K562 treated with DMSO at 1 percent for 48 hours (cell line): ENCODE data around the gene XG. TPM values are rescaled to one million over a fixed set of nuclear protein-coding genes. Genes with fewer than 3 reads are reported as not detected.

Experiments used
- total RNA-seq: library from RNA; unstranded; fragments of 300-600 nt; gene quantifications from 2 replicates; pipeline ENCODE4 v1.2.3, GENCODE V29; 2022; ENCODE audit warnings: low replicate concordance; ENCODE audit errors: extremely low read depth

XG gene
- not detected in 2 replicates for total RNA-seq

GRCh38 chrX:2751874-2752300 lies at the start of gene XG:
Gene XG (plus strand): TSS chrX:2752040. CDS start chrX:2752275, 235 bp downstream.

GRCh38 chrX:2828344-2828958 lies 76.6 kb downstream of the XG start, which contains the start of gene GYG2:
Gene GYG2 (plus strand): TSS chrX:2828930. CDS start chrX:2830189, 1,259 bp downstream.

Other genes with a start within 250 kb of the XG start
- gene CD99, start 60.7 kb upstream of the XG start, total RNA-seq: not detected in 2 replicates
- not detected in 2 replicates for gene GYG2, start 76.9 kb downstream of the XG start, total RNA-seq
- gene ARSD, start 177.3 kb downstream of the XG start, total RNA-seq: not detected in 2 replicates